B cell (primary cell): ENCODE measurements around the gene PEDS1.

Source experiments
- EZH2 ChIP-seq: IDR thresholded peaks from 2 replicates; pipeline ENCODE4 v1.6.1; 2012; ENCODE audit warnings: borderline replicate concordance, low read depth, mild to moderate bottlenecking, moderate library complexity, low read length; ENCODE audit not compliant: insufficient read depth, poor library complexity, severe bottlenecking
- TF ChIP-seq, protein P1 (sequence below): fragments of 200-600 bp; IDR thresholded peaks from one replicate; pipeline ENCODE4 v1.8.0; 2022; ENCODE audit warnings: antibody characterized with exemption, mild to moderate bottlenecking

DNA sequence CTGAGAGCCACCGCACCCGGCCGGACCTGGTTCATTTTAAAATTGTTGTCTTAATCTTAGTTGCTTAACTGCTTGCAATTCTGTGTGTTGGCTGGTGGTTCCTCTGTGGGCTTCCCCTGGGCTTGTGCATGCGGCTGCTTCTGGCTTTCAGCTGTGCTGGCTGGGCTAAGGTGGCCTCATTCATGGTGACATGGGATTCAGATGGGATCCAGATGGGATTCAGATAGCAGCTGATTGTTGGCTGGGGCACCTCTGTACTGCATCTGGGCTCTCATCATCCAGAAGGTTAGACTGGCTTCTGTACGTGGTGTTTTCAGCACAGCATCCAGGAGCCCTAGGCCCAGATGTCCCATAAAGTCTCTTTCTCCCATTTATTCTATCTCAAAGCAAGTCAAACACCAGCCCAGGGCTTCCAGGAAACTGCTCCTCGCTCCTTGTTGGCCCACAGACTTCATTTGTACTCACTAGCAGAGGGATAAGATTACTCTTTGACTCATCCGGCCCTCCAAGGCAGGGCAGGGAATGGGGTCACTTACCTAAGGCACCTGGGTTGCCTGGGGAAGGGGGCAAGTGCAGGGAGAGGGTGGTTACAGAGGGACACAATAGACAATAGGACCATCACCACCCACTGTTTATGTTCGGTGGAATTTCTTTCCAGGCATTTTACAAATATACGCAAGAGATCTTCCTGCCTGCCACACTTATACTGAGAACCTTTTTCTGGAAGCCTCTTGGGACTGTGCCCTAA is 10.2 kb upstream of the PEDS1 start:
- TF ChIP-seq, protein P1, sequence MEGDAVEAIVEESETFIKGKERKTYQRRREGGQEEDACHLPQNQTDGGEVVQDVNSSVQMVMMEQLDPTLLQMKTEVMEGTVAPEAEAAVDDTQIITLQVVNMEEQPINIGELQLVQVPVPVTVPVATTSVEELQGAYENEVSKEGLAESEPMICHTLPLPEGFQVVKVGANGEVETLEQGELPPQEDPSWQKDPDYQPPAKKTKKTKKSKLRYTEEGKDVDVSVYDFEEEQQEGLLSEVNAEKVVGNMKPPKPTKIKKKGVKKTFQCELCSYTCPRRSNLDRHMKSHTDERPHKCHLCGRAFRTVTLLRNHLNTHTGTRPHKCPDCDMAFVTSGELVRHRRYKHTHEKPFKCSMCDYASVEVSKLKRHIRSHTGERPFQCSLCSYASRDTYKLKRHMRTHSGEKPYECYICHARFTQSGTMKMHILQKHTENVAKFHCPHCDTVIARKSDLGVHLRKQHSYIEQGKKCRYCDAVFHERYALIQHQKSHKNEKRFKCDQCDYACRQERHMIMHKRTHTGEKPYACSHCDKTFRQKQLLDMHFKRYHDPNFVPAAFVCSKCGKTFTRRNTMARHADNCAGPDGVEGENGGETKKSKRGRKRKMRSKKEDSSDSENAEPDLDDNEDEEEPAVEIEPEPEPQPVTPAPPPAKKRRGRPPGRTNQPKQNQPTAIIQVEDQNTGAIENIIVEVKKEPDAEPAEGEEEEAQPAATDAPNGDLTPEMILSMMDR: no peak
- no peak for TF ChIP-seq EZH2
